Spleen (tissue), 11 donors: ENCODE measurements around the gene NDUFAF8. TPM values are rescaled to one million over a fixed set of nuclear protein-coding genes. Genes with fewer than 3 reads are reported as not detected.

Experiments
- DNase-seq: peaks from one replicate; pipeline ENCODE4 v3.0.0-alpha.2; 2020
- H3K27ac ChIP-seq, 8 donors: fragments of 200-600 bp; sonication (generic) in 7 of 8; 1 replicate in 4 of 8; 2 replicates in 4 of 8; pipeline versions ENCODE4 v1.5.0 to v1.8.0; 2016 to 2021; ENCODE audit warnings: inconsistent platforms in 4 of 8, mild to moderate bottlenecking in 4 of 8, moderate library complexity in 1 of 8
- H3K27me3 ChIP-seq, 7 donors: fragments of 200-600 bp; sonication (generic) in 6 of 7; replicated peaks in 1 of 7; 1 replicate in 4 of 7; 2 replicates in 3 of 7; pipeline versions ENCODE4 v1.5.0 to v1.8.0; 2016 to 2021; ENCODE audit warnings: inconsistent platforms in 3 of 7, mild to moderate bottlenecking in 1 of 7
- H3K36me3 ChIP-seq, 6 donors: fragments of 200-600 bp; sonication (generic) in 5 of 6; 1 replicate in 4 of 6; 2 replicates in 2 of 6; pipeline versions ENCODE4 v1.5.0 to v1.8.0; 2016 to 2021; ENCODE audit warnings: inconsistent platforms in 2 of 6
- H3K4me1 ChIP-seq, 6 donors: fragments of 200-600 bp; sonication (generic) in 5 of 6; 1 replicate in 3 of 6; 2 replicates in 3 of 6; pipeline versions ENCODE4 v1.5.0 to v1.8.0; 2016 to 2021; ENCODE audit warnings: inconsistent platforms in 3 of 6
- H3K4me3 ChIP-seq, 8 donors: fragments of 200-600 bp; sonication (generic) in 7 of 8; 1 replicate in 4 of 8; 2 replicates in 4 of 8; pipeline versions ENCODE4 v1.5.0 to v1.8.0; 2016 to 2021; ENCODE audit warnings: inconsistent platforms in 4 of 8, mild to moderate bottlenecking in 4 of 8, moderate library complexity in 2 of 8
- H3K9me3 ChIP-seq, 8 donors: fragments of 200-600 bp; sonication (generic) in 7 of 8; 1 replicate in 4 of 8; 2 replicates in 4 of 8; pipeline versions ENCODE4 v1.5.0 to v1.8.0; 2016 to 2021; ENCODE audit warnings: inconsistent platforms in 4 of 8
- POLR2A ChIP-seq, 3 donors: fragments of 450-650 bp; IDR thresholded peaks; one replicate each; pipeline ENCODE4 v1.5.1; 2017; ENCODE audit warnings: antibody characterized with exemption in 3 of 3, mild to moderate bottlenecking in 1 of 3
- POLR2AphosphoS5 ChIP-seq, 3 donors: sonication (generic); formaldehyde crosslinking; IDR thresholded peaks; one replicate each; pipeline ENCODE4 v1.5.1; 2017; ENCODE audit warnings: antibody characterized with exemption in 3 of 3
- WGBS, 5 donors: extraction: QIAGEN DNeasy Blood & Tissue Kit in 3 of 5; methylation state at CpG; one replicate each; pipeline versions ENCODE4 v1.1.5 to v1.1.7; 2013 to 2018; 5-methylcytosine and 5-hydroxymethylcytosine counted together
- intact Hi-C: fragments of 100-400 bp; cut with DNase I; formaldehyde crosslinking; loops from one replicate; pipeline ENCODE4 v1.15.0; 2023; ENCODE audit warnings: low total_unique reads
- polyA plus RNA-seq, 3 donors: library from polyadenylated mRNA; stranded (reverse); fragments of 200-250 nt; gene quantifications; one replicate each; pipeline ENCODE4 v1.2.1, GENCODE V29; 2013
- total RNA-seq, 7 donors: library from RNA; depleted of rRNA in 3 of 7; stranded (reverse); fragments of >200 nt in 3 of 7; fragmentation: NEBNext Ultra II Directional in 4 of 7; extraction: Animal tissue kit (Norgen Biotek cat#: 25700) in 4 of 7; gene quantifications; one replicate each; pipeline versions ENCODE4 v1.1.0 to v1.2.1, GENCODE V29; 2016 to 2021
- TF ChIP-seq, protein P1 (sequence below), 11 experiments: fragments of 200-600 bp in 7 of 11; fragments of 450-650 bp in 4 of 11; sonication (generic) in 4 of 11; IDR thresholded peaks in 8 of 11; conservative IDR thresholded peaks in 3 of 11; 1 replicate in 7 of 11; 2 replicates in 4 of 11; pipeline versions ENCODE4 v1.4.0 to v1.8.0; 2016 to 2021; ENCODE audit warnings: antibody characterized with exemption in 11 of 11, inconsistent platforms in 4 of 11, mild to moderate bottlenecking in 1 of 11
- donor health status: healthy with polysubstance abuse.
- donor health status: DM: no; HTN: no; CAD: no; lungs with moderate emphysema.
- donor health status: DM: no; HTN: no; CAD: no.
- donor health status: Bipolar disorder and iron deficiency.
- donor health status: healthy.
- donor health status: DM: no; HTN: no; CAD: no.
- donor health status: DM: yes; HTN: yes; CAD: no.

The NDUFAF8 gene
- total and polyA plus RNA-seq, 10 donors: 22.0 to 57.6 (median 39.5) TPM

DNA sequence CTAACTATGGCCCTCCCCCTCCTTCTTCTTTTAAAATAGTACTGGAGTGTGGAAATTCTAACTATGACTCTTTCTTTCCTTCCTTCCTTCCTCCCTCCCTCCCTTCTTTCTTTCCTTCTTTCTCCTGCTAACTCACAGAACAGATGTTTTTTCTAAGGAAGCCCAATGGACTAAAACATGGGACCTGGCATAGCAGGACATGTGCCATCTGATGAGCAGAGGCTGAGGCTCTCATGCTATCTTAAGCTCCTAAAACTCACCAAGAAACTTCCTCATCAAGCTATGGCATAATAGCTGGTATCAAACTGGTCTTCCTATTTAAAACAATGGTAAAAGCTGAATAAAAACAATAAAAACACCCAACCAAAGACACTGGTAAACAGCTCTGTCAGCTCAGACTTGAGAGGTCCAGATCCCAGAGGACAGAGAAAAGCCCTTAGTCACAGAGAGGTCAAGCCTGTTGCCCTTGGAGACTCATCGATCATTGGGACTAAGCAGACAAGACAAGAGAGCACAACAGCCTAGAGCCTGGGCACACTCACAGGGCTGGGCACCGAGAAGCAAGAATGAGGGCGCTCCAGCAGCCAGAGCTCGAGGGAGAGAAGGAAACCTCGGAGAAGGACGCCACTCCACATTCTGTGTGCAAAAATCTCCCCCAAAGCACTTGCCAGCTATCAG is 28.4 kb downstream of the NDUFAF8 start:
- H3K36me3 ChIP-seq: peaks cover 0 to 100% (median 81%) of the 10 kb centered on the region in 6 donors
- 87 to 94% (median 90%) methylated on average over 6 of the region's 6 CpGs for WGBS, 5 donors
- no peak overlapping the region for H3K4me3 ChIP-seq

DNA sequence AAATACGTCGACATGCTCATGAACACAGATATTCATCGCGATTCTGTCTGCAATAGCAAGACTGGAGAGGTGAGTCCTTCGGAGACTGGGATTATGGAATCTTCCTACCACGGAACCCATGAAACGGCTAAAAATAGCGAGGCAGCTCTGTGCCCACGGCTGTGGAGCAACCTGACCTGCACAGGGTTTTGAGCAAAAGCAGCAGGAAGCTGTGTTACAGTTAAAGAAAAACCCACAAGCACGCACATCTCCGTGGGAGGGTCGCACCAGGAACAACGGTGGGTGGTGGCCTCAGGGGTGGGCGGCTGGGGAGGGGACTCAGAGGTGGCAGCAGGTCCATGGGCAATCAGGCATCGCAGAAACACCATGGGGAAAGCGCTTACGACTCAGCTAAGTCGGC is 31.2 kb downstream of the NDUFAF8 start:
- TF ChIP-seq, protein P1, sequence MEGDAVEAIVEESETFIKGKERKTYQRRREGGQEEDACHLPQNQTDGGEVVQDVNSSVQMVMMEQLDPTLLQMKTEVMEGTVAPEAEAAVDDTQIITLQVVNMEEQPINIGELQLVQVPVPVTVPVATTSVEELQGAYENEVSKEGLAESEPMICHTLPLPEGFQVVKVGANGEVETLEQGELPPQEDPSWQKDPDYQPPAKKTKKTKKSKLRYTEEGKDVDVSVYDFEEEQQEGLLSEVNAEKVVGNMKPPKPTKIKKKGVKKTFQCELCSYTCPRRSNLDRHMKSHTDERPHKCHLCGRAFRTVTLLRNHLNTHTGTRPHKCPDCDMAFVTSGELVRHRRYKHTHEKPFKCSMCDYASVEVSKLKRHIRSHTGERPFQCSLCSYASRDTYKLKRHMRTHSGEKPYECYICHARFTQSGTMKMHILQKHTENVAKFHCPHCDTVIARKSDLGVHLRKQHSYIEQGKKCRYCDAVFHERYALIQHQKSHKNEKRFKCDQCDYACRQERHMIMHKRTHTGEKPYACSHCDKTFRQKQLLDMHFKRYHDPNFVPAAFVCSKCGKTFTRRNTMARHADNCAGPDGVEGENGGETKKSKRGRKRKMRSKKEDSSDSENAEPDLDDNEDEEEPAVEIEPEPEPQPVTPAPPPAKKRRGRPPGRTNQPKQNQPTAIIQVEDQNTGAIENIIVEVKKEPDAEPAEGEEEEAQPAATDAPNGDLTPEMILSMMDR (IDR thresholded peaks at IDR 0.05 in 8 of 11, conservative IDR thresholded peaks at IDR 0.05 in 3 of 11): no peak
- TF ChIP-seq POLR2A (IDR thresholded peaks at IDR 0.05): no peak
- TF ChIP-seq POLR2AphosphoS5 (IDR thresholded peaks at IDR 0.05): no peak
- Histone ChIP-seq H3K4me3 (no peak overlapping the region), H3K36me3 (peaks cover 3 to 100% (median 77%) of the 10 kb centered on the region in 6 donors), H3K27me3 (no peaks in the 10 kb centered on the region), H3K9me3 (no peaks in the 10 kb centered on the region), H3K4me1 (peaks cover 0 to 65% (median 19%) of the 10 kb centered on the region in 6 donors), H3K27ac (peak overlapping the region in 1 of 8 donors; percentile 5)
- no peak for DNase-seq
- WGBS, 5 donors: 64 to 89% (median 72%) methylated on average over 18 of the region's 18 CpGs
- intact Hi-C loops: no loop called here

More for the DNA sequence above, 28.4 kb downstream of the NDUFAF8 start:
- DNase-seq: no peak
- peak overlapping the region in 3 of 8 donors; percentile 11 to 30 (median 13) for H3K27ac ChIP-seq
- H3K27me3 ChIP-seq: no peaks in the 10 kb centered on the region
- intact Hi-C loops: no loop called here
- peaks cover 0 to 54% (median 9%) of the 10 kb centered on the region in 6 donors for H3K4me1 ChIP-seq
- TF ChIP-seq POLR2A (IDR thresholded peaks at IDR 0.05) (no peak), POLR2AphosphoS5 (IDR thresholded peaks at IDR 0.05) (no peak)
- TF ChIP-seq, protein P1 (IDR thresholded peaks at IDR 0.05 in 8 of 11, conservative IDR thresholded peaks at IDR 0.05 in 3 of 11): no peak
- no peaks in the 10 kb centered on the region for H3K9me3 ChIP-seq

DNA sequence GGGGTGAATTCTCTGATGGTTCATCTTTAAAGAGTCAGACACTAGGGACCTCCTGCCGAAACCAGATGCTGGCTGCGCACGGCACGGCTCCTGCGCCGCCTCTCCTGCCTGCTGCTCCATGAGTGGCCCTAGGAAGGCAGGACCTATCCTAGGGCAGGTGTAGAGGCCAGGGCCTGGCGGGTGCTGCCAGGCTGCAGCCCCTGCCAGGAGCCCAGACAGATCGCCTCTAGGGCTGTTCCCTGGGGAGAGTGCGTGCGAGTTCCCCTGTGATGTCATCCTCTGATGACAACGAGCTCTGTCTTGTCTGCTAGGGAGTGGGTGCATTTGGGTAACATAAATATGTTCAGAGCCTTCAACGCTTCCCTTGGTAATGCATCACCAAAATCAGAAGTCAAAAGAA is 32.1 kb downstream of the NDUFAF8 start:
- Histone ChIP-seq H3K27ac (peak overlapping the region in 1 of 8 donors; percentile 70), H3K4me3 (no peak overlapping the region), H3K27me3 (no peaks in the 10 kb centered on the region), H3K36me3 (peaks cover 3 to 100% (median 76%) of the 10 kb centered on the region in 6 donors), H3K4me1 (peaks cover 0 to 56% (median 19%) of the 10 kb centered on the region in 6 donors), H3K9me3 (no peaks in the 10 kb centered on the region)
- DNase-seq: no peak
- intact Hi-C loops: no loop called here
- TF ChIP-seq, protein P1 (IDR thresholded peaks at IDR 0.05 in 8 of 11, conservative IDR thresholded peaks at IDR 0.05 in 3 of 11): no peak
- TF ChIP-seq POLR2AphosphoS5 (IDR thresholded peaks at IDR 0.05) (no peak), POLR2A (IDR thresholded peaks at IDR 0.05) (no peak)
- 87 to 95% (median 93%) methylated on average over 6 to 12 of the region's 12 CpGs for WGBS, 5 donors

DNA sequence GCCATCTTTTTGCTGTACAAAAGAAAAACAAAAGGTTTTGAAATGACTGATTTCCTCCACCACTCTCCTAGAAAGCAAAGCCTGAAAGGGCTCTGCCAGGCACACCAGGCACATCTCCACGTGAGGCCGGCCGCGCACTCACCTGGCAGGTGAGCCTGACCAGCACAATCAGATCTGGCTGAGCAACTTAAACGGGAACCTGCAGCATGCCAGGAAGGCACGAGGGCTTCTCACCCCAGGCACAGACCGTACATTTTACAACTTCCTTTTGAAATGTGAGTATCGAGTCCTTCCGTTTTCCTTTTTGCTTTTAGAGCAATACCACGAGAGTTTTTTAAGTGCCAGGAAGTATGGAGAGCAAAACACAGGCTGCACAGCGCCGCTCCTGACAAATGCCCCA is 33.5 kb downstream of the NDUFAF8 start:
- no peaks in the 10 kb centered on the region for H3K9me3 ChIP-seq
- no peaks in the 10 kb centered on the region for H3K27me3 ChIP-seq
- peaks cover 3 to 100% (median 84%) of the 10 kb centered on the region in 6 donors for H3K36me3 ChIP-seq
- TF ChIP-seq, protein P1 (IDR thresholded peaks at IDR 0.05 in 8 of 11, conservative IDR thresholded peaks at IDR 0.05 in 3 of 11): no peak
- TF ChIP-seq POLR2AphosphoS5 (IDR thresholded peaks at IDR 0.05): peak in 2 of 3 donors; percentile 23 to 46
- H3K4me3 ChIP-seq: peak overlapping the region in 1 of 8 donors; percentile 11
- H3K27ac ChIP-seq: peak overlapping the region in 7 of 8 donors; percentile 18 to 78 (median 60)
- 27 to 69% (median 42%) methylated on average over 12 of the region's 12 CpGs for WGBS, 5 donors
- peaks cover 0 to 46% (median 16%) of the 10 kb centered on the region in 6 donors for H3K4me1 ChIP-seq
- intact Hi-C loops: no loop called here
- DNase-seq: no peak
